Cardiac muscle cell (in vitro differentiated cells and primary cell): Measurements from ENCODE around the gene CYRIA. TPM values are rescaled to one million over a fixed set of nuclear protein-coding genes. Genes with fewer than 3 reads are reported as not detected.

Experiments
- DNase-seq, 2 donors: peaks; one replicate each; pipeline versions ENCODE4 v3.0.0 to v3.0.0-alpha.2; 2010 to 2017; ENCODE audit warnings: low read depth in 1 of 2, low spot score in 1 of 2
- H3K27ac ChIP-seq: fragments of 200-600 bp; sonication (generic); 2 replicates; pipeline ENCODE4 v1.5.1; 2016
- H3K27me3 ChIP-seq: fragments of 200-600 bp; sonication (generic); 2 replicates; pipeline ENCODE4 v1.6.0; 2016; ENCODE audit warnings: control low read depth
- H3K36me3 ChIP-seq: fragments of 200-600 bp; sonication (generic); 2 replicates; pipeline ENCODE4 v1.5.1; 2016; ENCODE audit warnings: control low read depth
- H3K4me1 ChIP-seq: fragments of 200-600 bp; sonication (generic); 2 replicates; pipeline ENCODE4 v1.8.1; 2017; ENCODE audit warnings: low read depth, mild to moderate bottlenecking, mixed run types
- H3K4me3 ChIP-seq: fragments of 200-600 bp; sonication (generic); 2 replicates; pipeline ENCODE4 v1.5.1; 2016; ENCODE audit warnings: mild to moderate bottlenecking
- H3K9me3 ChIP-seq: fragments of 200-600 bp; sonication (generic); 2 replicates; pipeline ENCODE4 v1.5.1; 2017; ENCODE audit warnings: low read depth, mild to moderate bottlenecking, control low read depth
- polyA plus RNA-seq: library from polyadenylated mRNA; unstranded; fragments of >200 nt; fragmentation: Nextera tagmentation; extraction: Ambion mirVana; gene quantifications from 2 replicates; pipeline ENCODE4 v1.2.1, GENCODE V29; 2016
- total RNA-seq: library from RNA; depleted of rRNA; stranded (reverse); fragments of >200 nt; gene quantifications from 2 replicates; pipeline ENCODE4 v1.2.3, GENCODE V29; 2016
- TF ChIP-seq, protein P1 (sequence below): IDR thresholded peaks from 2 replicates; pipeline ENCODE4 v1.5.1; 2012; ENCODE audit warnings: low read depth, mild to moderate bottlenecking, low read length

Gene CYRIA
- total and polyA plus RNA-seq, 2 experiments from 2014 or later: 2.0 to 2.2 TPM

DNA sequence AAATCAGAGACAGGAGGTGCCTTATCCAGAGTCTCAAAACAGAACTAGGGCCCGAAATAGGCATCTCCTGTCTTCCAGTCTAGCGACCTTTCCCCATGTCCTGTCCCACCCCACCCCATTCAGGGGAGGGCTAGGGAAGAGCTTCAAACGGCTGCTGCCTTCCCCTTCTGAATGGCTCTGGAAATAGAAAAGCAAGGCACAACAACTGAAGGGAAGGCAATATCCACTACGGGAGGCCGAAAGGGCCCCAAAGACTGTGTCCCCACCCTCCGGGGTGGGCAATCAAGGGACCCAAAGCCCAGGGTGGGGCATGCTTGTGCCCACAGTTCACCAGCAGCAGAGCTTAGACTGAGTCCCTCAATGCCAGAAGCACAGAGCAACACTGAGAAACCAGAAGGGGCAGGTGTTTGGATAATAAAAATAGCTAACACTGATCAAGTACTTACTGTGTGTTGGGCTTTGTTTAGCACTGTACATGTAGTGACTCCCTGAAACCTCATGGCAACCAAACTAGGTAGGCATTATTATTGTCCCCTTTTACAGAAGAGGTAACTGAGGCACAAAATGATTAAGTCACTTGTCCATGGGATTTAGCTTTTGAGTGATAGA is 38.5 kb downstream of the CYRIA start:
- DNase-seq: no peak
- TF ChIP-seq, protein P1, sequence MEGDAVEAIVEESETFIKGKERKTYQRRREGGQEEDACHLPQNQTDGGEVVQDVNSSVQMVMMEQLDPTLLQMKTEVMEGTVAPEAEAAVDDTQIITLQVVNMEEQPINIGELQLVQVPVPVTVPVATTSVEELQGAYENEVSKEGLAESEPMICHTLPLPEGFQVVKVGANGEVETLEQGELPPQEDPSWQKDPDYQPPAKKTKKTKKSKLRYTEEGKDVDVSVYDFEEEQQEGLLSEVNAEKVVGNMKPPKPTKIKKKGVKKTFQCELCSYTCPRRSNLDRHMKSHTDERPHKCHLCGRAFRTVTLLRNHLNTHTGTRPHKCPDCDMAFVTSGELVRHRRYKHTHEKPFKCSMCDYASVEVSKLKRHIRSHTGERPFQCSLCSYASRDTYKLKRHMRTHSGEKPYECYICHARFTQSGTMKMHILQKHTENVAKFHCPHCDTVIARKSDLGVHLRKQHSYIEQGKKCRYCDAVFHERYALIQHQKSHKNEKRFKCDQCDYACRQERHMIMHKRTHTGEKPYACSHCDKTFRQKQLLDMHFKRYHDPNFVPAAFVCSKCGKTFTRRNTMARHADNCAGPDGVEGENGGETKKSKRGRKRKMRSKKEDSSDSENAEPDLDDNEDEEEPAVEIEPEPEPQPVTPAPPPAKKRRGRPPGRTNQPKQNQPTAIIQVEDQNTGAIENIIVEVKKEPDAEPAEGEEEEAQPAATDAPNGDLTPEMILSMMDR: no peak
- H3K27ac ChIP-seq: no peak overlapping the region

DNA sequence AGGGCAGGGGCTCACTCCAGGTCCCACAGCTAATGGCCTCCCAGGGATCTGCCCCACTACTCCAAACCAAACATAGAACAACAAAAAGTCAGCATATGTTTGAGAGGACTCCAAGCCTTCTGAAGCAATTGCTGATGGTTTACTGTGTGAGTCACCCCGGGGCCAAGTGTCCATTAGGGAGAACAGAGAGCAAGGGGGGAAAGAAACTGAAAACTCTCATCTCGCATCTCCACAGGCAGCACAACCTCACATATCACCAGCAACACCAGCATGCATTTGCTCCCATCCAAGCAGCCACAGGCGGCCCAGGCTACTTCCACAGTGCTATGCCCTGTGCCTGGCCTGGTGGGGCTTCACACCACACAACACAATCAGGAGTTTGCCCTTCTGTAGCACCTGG is 39.1 kb downstream of the CYRIA start:
- Histone ChIP-seq H3K9me3 (no peaks in the 10 kb centered on the region), H3K4me1 (no peaks in the 10 kb centered on the region), H3K27ac (no peak overlapping the region), H3K36me3 (no peaks in the 10 kb centered on the region), H3K4me3 (no peak overlapping the region), H3K27me3 (no peaks in the 10 kb centered on the region)
- DNase-seq: peak in 1 of 2 donors; percentile 59
- TF ChIP-seq, protein P1: no peak

More for the DNA sequence above, 38.5 kb downstream of the CYRIA start:
- Histone ChIP-seq H3K4me1 (peaks cover 2% of the 10 kb centered on the region), H3K4me3 (no peak overlapping the region), H3K27me3 (no peaks in the 10 kb centered on the region), H3K9me3 (no peaks in the 10 kb centered on the region), H3K36me3 (no peaks in the 10 kb centered on the region)

DNA sequence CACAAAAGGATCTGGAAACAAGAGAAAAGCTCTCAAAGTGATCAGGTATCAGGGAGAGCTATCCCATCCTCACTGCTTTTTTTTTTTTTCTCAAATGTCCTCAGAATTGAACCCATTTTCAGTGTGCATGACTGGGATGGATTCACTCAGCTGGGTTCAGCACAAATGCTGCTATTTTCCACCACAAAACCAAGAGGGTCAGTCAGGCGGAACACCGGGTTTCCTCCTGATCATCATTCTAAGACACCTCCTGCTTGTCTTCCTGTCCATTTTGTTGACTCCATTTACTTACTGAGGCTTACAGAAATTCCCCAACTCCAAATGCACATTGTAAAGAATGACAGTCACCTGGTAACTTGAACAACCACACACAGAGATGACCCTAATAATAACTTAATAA is 39.9 kb downstream of the CYRIA start:
- Histone ChIP-seq H3K27ac (no peak overlapping the region), H3K4me3 (no peak overlapping the region), H3K9me3 (no peaks in the 10 kb centered on the region), H3K27me3 (no peaks in the 10 kb centered on the region), H3K4me1 (no peaks in the 10 kb centered on the region), H3K36me3 (no peaks in the 10 kb centered on the region)
- TF ChIP-seq, protein P1: no peak
- no peak for DNase-seq

DNA sequence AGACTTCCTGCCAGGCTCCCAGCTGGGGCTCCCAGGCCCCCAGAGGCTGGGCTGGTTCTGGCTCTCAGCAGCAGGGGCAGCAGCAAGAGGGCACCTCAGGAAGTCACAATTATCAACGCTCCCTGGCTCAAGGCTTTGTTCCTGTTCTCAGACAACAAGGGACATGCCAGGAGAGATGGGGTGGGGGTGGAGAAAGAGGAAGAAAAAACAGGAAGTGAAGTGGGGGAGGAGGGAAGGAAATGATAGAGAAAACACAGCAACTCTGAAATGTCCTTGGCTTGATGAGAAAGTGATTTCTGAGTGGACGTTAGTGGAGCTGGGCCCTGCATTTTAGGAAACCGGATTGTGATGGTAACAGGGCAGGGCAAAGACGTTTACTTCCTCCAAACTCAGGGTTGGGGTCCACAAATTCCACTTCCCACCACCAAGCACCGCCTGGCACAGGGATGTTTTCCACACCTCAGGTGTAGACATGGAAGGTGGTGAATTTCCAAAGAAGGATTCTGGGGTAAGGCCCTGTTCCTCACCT is 40.4 kb downstream of the CYRIA start:
- Histone ChIP-seq H3K36me3 (no peaks in the 10 kb centered on the region), H3K27ac (no peak overlapping the region), H3K4me1 (no peaks in the 10 kb centered on the region), H3K4me3 (no peak overlapping the region), H3K9me3 (no peaks in the 10 kb centered on the region), H3K27me3 (no peaks in the 10 kb centered on the region)
- TF ChIP-seq, protein P1: no peak
- DNase-seq: peak in 1 of 2 donors; percentile 36

DNA sequence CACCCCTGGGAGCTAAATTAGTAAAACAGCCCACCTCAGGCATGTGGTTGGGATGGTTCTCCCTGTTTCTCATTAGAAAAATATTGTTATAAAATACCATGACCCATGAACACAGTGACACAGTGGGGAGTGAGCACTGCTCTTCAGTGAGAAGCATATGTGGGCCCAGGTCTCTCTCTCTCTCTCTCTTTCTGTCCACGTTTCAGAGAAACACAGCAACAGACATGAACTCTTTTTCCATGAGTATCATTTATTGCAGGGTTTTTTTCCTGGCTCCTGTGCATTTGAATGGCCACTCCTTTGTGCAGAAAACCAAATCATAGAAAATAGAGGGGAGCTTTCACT is 41.2 kb downstream of the CYRIA start:
- H3K4me1 ChIP-seq: no peaks in the 10 kb centered on the region
- H3K4me3 ChIP-seq: no peak overlapping the region
- no peak for DNase-seq
- no peak overlapping the region for H3K27ac ChIP-seq
- TF ChIP-seq, protein P1: no peak
- H3K27me3 ChIP-seq: no peaks in the 10 kb centered on the region
- H3K9me3 ChIP-seq: no peaks in the 10 kb centered on the region
- no peaks in the 10 kb centered on the region for H3K36me3 ChIP-seq
